H9 (cell line): ENCODE measurements around the gene PRKAG2. TPM values are rescaled to one million over a fixed set of nuclear protein-coding genes. Genes with fewer than 3 reads are reported as not detected.
A peak's percentile ranks its signal among the peaks of the same experiment; 100 is the strongest.

Experiments
- DNase-seq: peaks from one replicate; pipeline ENCODE4 v3.0.0-alpha.2; 2017
- H2AFZ ChIP-seq: one replicate; pipeline ENCODE4 v1.6.1; 2013; ENCODE audit warnings: mild to moderate bottlenecking, low read length, control low read depth, moderate library complexity
- H2AK5ac ChIP-seq: 2 replicates; pipeline ENCODE4 v1.6.1; 2013; ENCODE audit warnings: low read length, control low read depth, mixed read lengths; ENCODE audit not compliant: insufficient read length
- H2BK120ac ChIP-seq: one replicate; pipeline ENCODE4 v1.6.1; 2013; ENCODE audit warnings: low read depth, mild to moderate bottlenecking, low read length, control low read depth, inconsistent platforms; ENCODE audit not compliant: poor library complexity, severe bottlenecking
- H2BK12ac ChIP-seq: 2 replicates; pipeline ENCODE4 v1.6.1; 2013; ENCODE audit warnings: low read length, control low read depth, mixed read lengths, low read depth; ENCODE audit not compliant: insufficient read length
- H2BK15ac ChIP-seq: 2 replicates; pipeline ENCODE4 v1.6.1; 2013; ENCODE audit warnings: low read depth, low read length, control low read depth
- H2BK20ac ChIP-seq: one replicate; pipeline ENCODE4 v1.6.1; 2013; ENCODE audit warnings: low read depth, mild to moderate bottlenecking, low read length, control low read depth, inconsistent platforms; ENCODE audit not compliant: poor library complexity, severe bottlenecking
- H2BK5ac ChIP-seq: 2 replicates; pipeline ENCODE4 v1.6.1; 2013; ENCODE audit warnings: low read length, control low read depth, mixed read lengths; ENCODE audit not compliant: insufficient read length
- H3K14ac ChIP-seq: 2 replicates; pipeline ENCODE4 v1.6.1; 2013; ENCODE audit warnings: low read length, control low read depth; ENCODE audit not compliant: insufficient read depth
- H3K18ac ChIP-seq: 2 replicates; pipeline ENCODE4 v1.6.1; 2013; ENCODE audit warnings: low read depth, mild to moderate bottlenecking, mixed read lengths, low read length, control low read depth; ENCODE audit not compliant: insufficient read length
- H3K23ac ChIP-seq: 2 replicates; pipeline ENCODE4 v1.6.1; 2013; ENCODE audit warnings: low read length, control low read depth, mixed read lengths, low read depth; ENCODE audit not compliant: insufficient read length
- H3K23me2 ChIP-seq: 2 replicates; pipeline ENCODE4 v1.6.1; 2013; ENCODE audit warnings: low read depth, mild to moderate bottlenecking, mixed read lengths, low read length, control low read depth; ENCODE audit not compliant: insufficient read length, poor library complexity, severe bottlenecking
- H3K27ac ChIP-seq: 2 replicates; pipeline ENCODE4 v1.5.1; 2013; ENCODE audit warnings: low read length, control low read depth, mixed read lengths, low read depth; ENCODE audit not compliant: insufficient read length
- H3K27me3 ChIP-seq: 2 replicates; pipeline ENCODE4 v1.6.1; 2013; ENCODE audit warnings: low read length, control low read depth, inconsistent platforms; ENCODE audit not compliant: insufficient read depth
- H3K4ac ChIP-seq: 2 replicates; pipeline ENCODE4 v1.6.1; 2013; ENCODE audit warnings: low read depth, mild to moderate bottlenecking, control low read depth, inconsistent platforms, low read length, moderate library complexity
- H3K4me1 ChIP-seq: 2 replicates; pipeline ENCODE4 v1.6.1; 2013; ENCODE audit warnings: low read length, control low read depth, inconsistent platforms; ENCODE audit not compliant: insufficient read depth
- H3K4me2 ChIP-seq: 2 replicates; pipeline ENCODE4 v1.6.1; 2013; ENCODE audit warnings: low read length, control low read depth, mixed read lengths; ENCODE audit not compliant: insufficient read length, insufficient read depth
- H3K56ac ChIP-seq: 2 replicates; pipeline ENCODE4 v1.6.1; 2013; ENCODE audit warnings: low read depth, mild to moderate bottlenecking, mixed read lengths, low read length, control low read depth; ENCODE audit not compliant: insufficient read length
- H3K79me1 ChIP-seq: 2 replicates; pipeline ENCODE4 v1.6.1; 2013; ENCODE audit warnings: low read depth, mild to moderate bottlenecking, moderate library complexity, low read length, control low read depth, inconsistent platforms; ENCODE audit not compliant: insufficient read depth, poor library complexity, severe bottlenecking
- H3K79me2 ChIP-seq: 2 replicates; pipeline ENCODE4 v1.6.1; 2013; ENCODE audit warnings: low read length, control low read depth, inconsistent platforms; ENCODE audit not compliant: insufficient read depth
- H3K9ac ChIP-seq: 2 replicates; pipeline ENCODE4 v1.6.1; 2013; ENCODE audit warnings: low read length, control low read depth, mixed read lengths; ENCODE audit not compliant: insufficient read length; ENCODE audit errors: extremely low read depth
- H3K9me3 ChIP-seq: one replicate; pipeline ENCODE4 v1.6.1; 2013; ENCODE audit warnings: low read depth, low read length, inconsistent platforms; ENCODE audit not compliant: control insufficient read depth
- H3T11ph ChIP-seq: one replicate; pipeline ENCODE4 v1.6.1; 2013; ENCODE audit warnings: mild to moderate bottlenecking, low read length, control low read depth, inconsistent platforms
- H4K20me1 ChIP-seq: one replicate; pipeline ENCODE4 v1.6.1; 2013; ENCODE audit not compliant: control insufficient read depth, insufficient read length, insufficient read depth
- H4K5ac ChIP-seq: 2 replicates; pipeline ENCODE4 v1.6.1; 2013; ENCODE audit warnings: low read depth, mild to moderate bottlenecking, mixed read lengths, low read length, control low read depth; ENCODE audit not compliant: insufficient read length
- H4K8ac ChIP-seq: replicated peaks from 2 replicates; pipeline ENCODE4 v1.6.1; 2013; ENCODE audit warnings: low read length, control low read depth, mixed read lengths, low read depth; ENCODE audit not compliant: insufficient read length
- H4K91ac ChIP-seq: 2 replicates; pipeline ENCODE4 v1.6.1; 2013; ENCODE audit warnings: low read depth, mild to moderate bottlenecking, moderate library complexity, mixed read lengths, low read length, control low read depth; ENCODE audit not compliant: insufficient read length
- H3K27ac Mint-ChIP-seq, 3 experiments: 2 replicates in 2 of 3; 3 replicates in 1 of 3; pipeline ENCODE4 v1.8.0; 2020 to 2021; ENCODE audit warnings: mixed read lengths in 3 of 3, mild to moderate bottlenecking in 1 of 3, moderate library complexity in 1 of 3
- H3K27me3 Mint-ChIP-seq: 2 replicates; pipeline ENCODE4 v1.8.0; 2021; ENCODE audit warnings: low read depth, mild to moderate bottlenecking, moderate library complexity, mixed read lengths
- H3K36me3 Mint-ChIP-seq, 3 experiments: 2 replicates in 2 of 3; 3 replicates in 1 of 3; pipeline ENCODE4 v1.8.0; 2020 to 2021; ENCODE audit warnings: low read depth in 3 of 3, mixed read lengths in 3 of 3; ENCODE audit not compliant: insufficient read depth in 1 of 3
- H3K4me1 Mint-ChIP-seq, 2 experiments: 2 replicates each; pipeline ENCODE4 v1.8.0; 2020; ENCODE audit warnings: mixed read lengths in 2 of 2
- H3K4me3 Mint-ChIP-seq, 2 experiments: 2 replicates in 1 of 2; 3 replicates in 1 of 2; pipeline ENCODE4 v1.8.0; 2020 to 2021; ENCODE audit warnings: mild to moderate bottlenecking in 2 of 2, mixed read lengths in 2 of 2, moderate library complexity in 1 of 2
- H3K9me3 Mint-ChIP-seq, 2 experiments: 2 replicates in 1 of 2; 3 replicates in 1 of 2; pipeline ENCODE4 v1.8.0; 2020; ENCODE audit warnings: mild to moderate bottlenecking in 2 of 2, mixed read lengths in 2 of 2, moderate library complexity in 1 of 2
- CTCF ChIP-seq: fragments of 200-600 bp; sonication (generic); conservative IDR thresholded peaks from 3 replicates; pipeline ENCODE4 v1.8.0; 2021; ENCODE audit warnings: antibody characterized with exemption, mild to moderate bottlenecking
- WGBS: extraction: QIAGEN DNeasy Blood & Tissue Kit; methylation state at CpG from one replicate; pipeline ENCODE4 v1.1.7; 2013; ENCODE audit warnings: missing lambda C conversion rate, low lambda C conversion rate, mixed read lengths; ENCODE audit not compliant: insufficient read length; ENCODE audit errors: extremely low coverage; 5-methylcytosine and 5-hydroxymethylcytosine counted together
- total RNA-seq: library from RNA; stranded (reverse); gene quantifications from 2 replicates; pipeline ENCODE4 v1.2.1, GENCODE V29; 2021

The PRKAG2 gene
- total RNA-seq, 1 experiment from 2014 or later = 11.8 TPM

DNA sequence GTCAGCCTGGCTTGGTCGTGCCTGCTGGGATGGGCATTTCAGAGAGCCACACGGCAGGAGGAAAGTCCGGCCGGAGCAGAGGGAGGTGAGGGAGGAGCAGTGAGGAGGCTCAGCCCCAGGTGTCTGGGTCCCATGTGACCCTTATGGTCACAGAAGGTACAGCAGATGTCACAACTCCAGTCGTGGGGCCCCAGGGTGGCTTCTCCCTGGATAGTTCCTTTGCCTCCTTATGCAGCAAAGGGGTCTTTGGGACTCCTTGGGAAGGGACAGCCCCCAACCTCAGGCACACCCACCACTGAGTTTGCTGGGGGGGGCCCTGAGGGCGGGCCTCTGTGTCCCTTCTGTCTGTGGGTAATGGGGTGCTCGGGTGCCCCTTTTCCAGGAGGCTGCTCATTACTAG, 19.6 kb upstream of the PRKAG2 start:
- H3K18ac ChIP-seq = no peak overlapping the region
- H4K5ac ChIP-seq = no peak overlapping the region
- H3K23me2 ChIP-seq = no peaks in the 10 kb centered on the region
- Mint-ChIP-seq H3K9me3 (peaks cover 0 to 1% of the 10 kb centered on the region in 2 experiments; a peak in 1 of 5 replicates), H3K36me3 (no peaks in the 10 kb centered on the region), H3K4me3 (peak overlapping the region in 1 of 2 experiments; percentile 76; a peak in 1 of 5 replicates), H3K27ac (no peak overlapping the region), H3K4me1 (peaks cover 18 to 29% of the 10 kb centered on the region in 2 experiments), H3K27me3 (peaks cover 44% of the 10 kb centered on the region)
- no peak overlapping the region for H2BK20ac ChIP-seq
- no peak overlapping the region for H3K4ac ChIP-seq
- H3K27ac ChIP-seq = no peak overlapping the region
- H4K20me1 ChIP-seq = no peaks in the 10 kb centered on the region
- no peak overlapping the region for H3K4me2 ChIP-seq
- no peaks in the 10 kb centered on the region for H3K27me3 ChIP-seq
- no peak overlapping the region for H3T11ph ChIP-seq
- H3K56ac ChIP-seq = no peak overlapping the region
- H2BK12ac ChIP-seq = no peak overlapping the region
- H3K9ac ChIP-seq = no peak overlapping the region
- H3K9me3 ChIP-seq = no peaks in the 10 kb centered on the region
- H4K8ac ChIP-seq = no peak overlapping the region
- TF ChIP-seq CTCF = no peak
- H3K14ac ChIP-seq = no peak overlapping the region
- no peak for DNase-seq
- H2BK120ac ChIP-seq = no peak overlapping the region
- H2BK15ac ChIP-seq = no peak overlapping the region
- no peak overlapping the region for H2BK5ac ChIP-seq
- H3K79me2 ChIP-seq = no peaks in the 10 kb centered on the region
- WGBS = no CpG with 5 or more reads among the region's 7 CpGs
- no peak overlapping the region for H2AFZ ChIP-seq
- H4K91ac ChIP-seq = no peak overlapping the region
- H3K4me1 ChIP-seq = no peaks in the 10 kb centered on the region
- no peak overlapping the region for H2AK5ac ChIP-seq
- no peak overlapping the region for H3K23ac ChIP-seq
- no peaks in the 10 kb centered on the region for H3K79me1 ChIP-seq
